Middle frontal gyrus (tissue), 1 donor: ENCODE data around the gene SETD7.

Source experiments
- DNase-seq: peaks from one replicate; pipeline ENCODE4 v3.0.0-alpha.2; 2015; ENCODE audit warnings: low spot score; ENCODE audit errors: extremely low spot score

Gene SETD7

GRCh38 chr4:139514382-139515059 lies 41.5 kb downstream of the SETD7 start:
- no peak for DNase-seq

GRCh38 chr4:139511320-139511719 lies 44.7 kb downstream of the SETD7 start:
- DNase-seq: peak; percentile 31

- no peak for DNase-seq
These were observed 46.1 kb downstream of the SETD7 start for GRCh38 chr4:139509727-139510410.

GRCh38 chr4:139508581-139509237 lies 47.3 kb downstream of the SETD7 start:
- DNase-seq: no peak

GRCh38 chr4:139506774-139507173 lies 49.2 kb downstream of the SETD7 start:
- DNase-seq: no peak

GRCh38 chr4:139503622-139504166 lies 52.3 kb downstream of the SETD7 start:
- DNase-seq: no peak

- DNase-seq: no peak
These were observed 53.8 kb downstream of the SETD7 start for GRCh38 chr4:139501927-139502899.

- DNase-seq: no peak
These were observed 54.5 kb downstream of the SETD7 start for GRCh38 chr4:139501527-139501926.

- no peak for DNase-seq
These were observed 54.9 kb downstream of the SETD7 start for GRCh38 chr4:139501117-139501516.

- DNase-seq: no peak
These were observed 56.8 kb downstream of the SETD7 start for GRCh38 chr4:139499186-139499585.

- DNase-seq: no peak
These were observed 62.8 kb downstream of the SETD7 start for GRCh38 chr4:139493176-139493575.

GRCh38 chr4:139492429-139492828 lies 63.6 kb downstream of the SETD7 start:
- no peak for DNase-seq

GRCh38 chr4:139489638-139490037 lies 66.4 kb downstream of the SETD7 start:
- no peak for DNase-seq

- DNase-seq: no peak
These were observed 67.6 kb downstream of the SETD7 start for GRCh38 chr4:139488442-139488841.

GRCh38 chr4:139484783-139485311 lies 71.2 kb downstream of the SETD7 start:
- DNase-seq: no peak

GRCh38 chr4:139483000-139483399 lies 73.0 kb downstream of the SETD7 start:
- peak; percentile 39 for DNase-seq

GRCh38 chr4:139481465-139481864 lies 74.6 kb downstream of the SETD7 start:
- no peak for DNase-seq

GRCh38 chr4:139476363-139476762 lies 79.7 kb downstream of the SETD7 start:
- no peak for DNase-seq

- DNase-seq: no peak
These were observed 83.2 kb downstream of the SETD7 start for GRCh38 chr4:139472852-139473251.

- DNase-seq: no peak
These were observed 84.9 kb downstream of the SETD7 start for GRCh38 chr4:139470997-139471665.
